K562 (cell line): ENCODE results near the gene ALOX12. TPM values are rescaled to one million over a fixed set of nuclear protein-coding genes. Genes with fewer than 3 reads are reported as not detected.

Experiments
- ATAC-seq: fragments of 200-7000 bp; cut with Tn5 transposase; 3 replicates; pipeline ENCODE4 v1.9.1; 2020; ENCODE audit warnings: moderate library complexity
- BruUV-seq: library from RNA; stranded (reverse); fragments of 400-500 nt; replicated peaks from 2 replicates; lab custom pipeline; 2021; lab: Mats Ljungman, UMichigan
- CTCF ChIA-PET: fragments of 300-600 bp; formaldehyde crosslinking; extraction: SDS; loops from one replicate; lab custom pipeline; 2021; ENCODE audit warnings: low intra/inter-chr PET ratio; lab: Yijun Ruan, JAX
- POLR2A ChIA-PET: fragments of 300-600, 350-650 bp; sonication (Branson Sonifier 250); formaldehyde crosslinking; extraction: SDS; loops from one replicate; lab custom pipeline; 2021; ENCODE audit warnings: antibody characterized with exemption, inconsistent platforms; lab: Yijun Ruan, JAX
- DNase-seq, 4 experiments: peaks; one replicate each; pipeline versions ENCODE4 v3.0.0 to v3.0.0-alpha.2; 2011 to 2018; ENCODE audit warnings: low spot score in 3 of 4, mixed read lengths in 3 of 4; ENCODE audit errors: extremely low read depth in 1 of 4
- FAIRE-seq: peaks from 2 replicates; lab custom pipeline; 2011; peaks lifted over from hg19 to GRCh38; lab: Jason Lieb, UNC
- H2AFZ ChIP-seq: 2 replicates; pipeline ENCODE4 v1.6.0; 2011; ENCODE audit warnings: low read depth, low read length, control low read depth, inconsistent platforms
- H3K27ac ChIP-seq: fragments of 200-600 bp; 3 replicates; pipeline ENCODE4 v1.8.0; 2011; ENCODE audit warnings: low read depth, mild to moderate bottlenecking, control low read depth, inconsistent platforms, low read length, moderate library complexity, mixed read lengths; ENCODE audit errors: extremely low read depth
- H3K27me3 ChIP-seq, 2 experiments: fragments of 300-600 bp in 1 of 2; 2 replicates in 1 of 2; 3 replicates in 1 of 2; pipeline versions ENCODE4 v1.6.0 to v1.8.0; 2011; ENCODE audit warnings: inconsistent platforms in 2 of 2, low read length in 2 of 2, mild to moderate bottlenecking in 1 of 2, mixed read lengths in 1 of 2, moderate library complexity in 1 of 2; ENCODE audit not compliant: control insufficient read depth in 2 of 2, insufficient read depth in 2 of 2
- H3K36me3 ChIP-seq: fragments of 300-600 bp; 3 replicates; pipeline ENCODE4 v1.8.0; 2011; ENCODE audit warnings: mild to moderate bottlenecking, low read length, inconsistent platforms; ENCODE audit not compliant: control insufficient read depth, insufficient read depth
- H3K4me1 ChIP-seq, 2 experiments: fragments of 200-600 bp in 1 of 2; replicated peaks in 1 of 2; 2 replicates in 1 of 2; 3 replicates in 1 of 2; pipeline versions ENCODE4 v1.5.1 to v1.8.0; 2011; ENCODE audit warnings: inconsistent platforms in 2 of 2, low read length in 2 of 2, mild to moderate bottlenecking in 1 of 2, mixed read lengths in 1 of 2, moderate library complexity in 1 of 2; ENCODE audit not compliant: control insufficient read depth in 2 of 2, insufficient read depth in 2 of 2
- H3K4me2 ChIP-seq: 2 replicates; pipeline ENCODE4 v1.6.1; 2011; ENCODE audit warnings: low read length, control low read depth, inconsistent platforms, mixed read lengths; ENCODE audit not compliant: insufficient read depth
- H3K4me3 ChIP-seq: fragments of 200-600 bp; sonication (generic), shearing (Covaris generic); 2 replicates; pipeline ENCODE4 v1.5.1; 2016; ENCODE audit warnings: control low read depth, inconsistent platforms
- H3K79me2 ChIP-seq: fragments of 200-600 bp; 3 replicates; pipeline ENCODE4 v1.8.0; 2011; ENCODE audit warnings: low read length, inconsistent platforms; ENCODE audit not compliant: control insufficient read depth, insufficient read depth
- H3K9ac ChIP-seq, 2 experiments: 2 replicates each; pipeline versions ENCODE4 v1.6.0 to v1.6.1; 2011; ENCODE audit warnings: low read depth in 2 of 2, low read length in 2 of 2, control low read depth in 1 of 2, inconsistent platforms in 1 of 2, mild to moderate bottlenecking in 1 of 2, mixed read lengths in 1 of 2; ENCODE audit not compliant: insufficient read depth in 1 of 2
- H3K9me1 ChIP-seq: one replicate; pipeline ENCODE4 v1.6.0; 2011; ENCODE audit warnings: inconsistent platforms, mild to moderate bottlenecking, low read length, moderate library complexity; ENCODE audit not compliant: control insufficient read depth, insufficient read depth
- H3K9me3 ChIP-seq: replicated peaks from 2 replicates; pipeline ENCODE4 v1.5.1; 2011; ENCODE audit warnings: low read depth, low read length, inconsistent platforms; ENCODE audit not compliant: control insufficient read depth, insufficient read depth
- H4K20me1 ChIP-seq: replicated peaks from 2 replicates; pipeline ENCODE4 v1.6.1; 2011; ENCODE audit warnings: low read length, inconsistent platforms, mixed read lengths; ENCODE audit not compliant: control insufficient read depth, insufficient read depth
- ELF1 ChIP-seq: fragments of 200-800 bp; sonication (Bioruptor generic); IDR thresholded peaks from 2 replicates; pipeline ENCODE4 v1.6.1; 2016; ENCODE audit warnings: missing genetic modification characterization, missing compliant biosample characterization
- KDM4B ChIP-seq, 2 experiments: fragments of 450-650 bp in 1 of 2; sonication (generic) in 1 of 2; IDR thresholded peaks; 2 replicates each; pipeline ENCODE4 v1.6.1; 2016 to 2017; ENCODE audit warnings: borderline replicate concordance in 2 of 2, antibody characterized with exemption in 1 of 2, low read depth in 1 of 2, mild to moderate bottlenecking in 1 of 2
- POLR2G ChIP-seq: fragments of 200-400 bp; formaldehyde crosslinking; IDR thresholded peaks from 2 replicates; pipeline ENCODE4 v1.6.1; 2017; ENCODE audit warnings: low read depth, mild to moderate bottlenecking, antibody characterized with exemption, low read length, moderate library complexity
- ZNF124 ChIP-seq: sonication (generic); formaldehyde crosslinking; IDR thresholded peaks from 2 replicates; pipeline ENCODE4 v1.8.1; 2022; ENCODE audit warnings: missing genetic modification reagents
- WGBS: fragments of 100-300 bp; shearing (Covaris generic); methylation state at CpG from one replicate; pipeline ENCODE4 v1.1.6; 2016; ENCODE audit warnings: low coverage, mixed read lengths; ENCODE audit not compliant: insufficient coverage; ENCODE audit errors: missing lambda C conversion rate; 5-methylcytosine and 5-hydroxymethylcytosine counted together
- in situ Hi-C: fragments of 300-500 bp; cut with MboI; formaldehyde crosslinking; loops from 4 replicates; pipeline ENCODE4 v1.15.0; 2018; ENCODE audit warnings: inconsistent platforms, mixed read lengths
- intact Hi-C: fragments of 100-400 bp; cut with micrococcal nuclease; formaldehyde crosslinking; loops from 2 replicates; pipeline ENCODE4 v1.14.2; 2022
- polyA plus RNA-seq, 8 experiments: library from polyadenylated mRNA; depleted of rRNA in 4 of 8; stranded (reverse) in 5 of 8; unstranded in 3 of 8; fragments of >200 nt; fragmentation: Nextera tagmentation in 2 of 8; fragmentation: Illumina TruSeq in 1 of 8; extraction: Ambion mirVana in 2 of 8; extraction: Trizol in 1 of 8; gene quantifications; 2 replicates each; pipeline versions ENCODE4 v1.2.1 to v1.2.3, GENCODE V29; 2011 to 2014; ENCODE audit warnings: inconsistent platforms in 1 of 8, missing spikeins in 1 of 8
- total RNA-seq, 7 experiments: library from RNA; depleted of rRNA in 6 of 7; stranded (reverse); fragments of >200 nt in 6 of 7; fragmentation: Illumina TruSeq in 2 of 7; extraction: Trizol in 2 of 7; gene quantifications; 2 replicates each; pipeline versions ENCODE4 v1.2.1 to v1.2.3, GENCODE V29; 2011 to 2021; ENCODE audit warnings: low replicate concordance in 1 of 7
- TF ChIP-seq, protein P1 (sequence below): sonication (generic); formaldehyde crosslinking; IDR thresholded peaks from 2 replicates; pipeline ENCODE4 v1.8.1; 2023; ENCODE audit warnings: mild to moderate bottlenecking, missing genetic modification reagents, moderate library complexity
- TF ChIP-seq, protein P2 (sequence below): sonication (generic); formaldehyde crosslinking; IDR thresholded peaks from 2 replicates; pipeline ENCODE4 v1.8.0; 2022; ENCODE audit warnings: mild to moderate bottlenecking, missing genetic modification reagents
- TF ChIP-seq, protein P3 (sequence below): fragments of 250-450 bp; sonication (Bioruptor Pico); IDR thresholded peaks from 2 replicates; pipeline ENCODE4 v1.4.0; 2020

Gene ALOX12
- total and polyA plus RNA-seq, 9 of the 15 experiments (the other 6 are each of a cell fraction or from before 2014, with no cell fraction given): 0.09 to 1.1 (median 0.47) TPM; not detected in 1

DNA sequence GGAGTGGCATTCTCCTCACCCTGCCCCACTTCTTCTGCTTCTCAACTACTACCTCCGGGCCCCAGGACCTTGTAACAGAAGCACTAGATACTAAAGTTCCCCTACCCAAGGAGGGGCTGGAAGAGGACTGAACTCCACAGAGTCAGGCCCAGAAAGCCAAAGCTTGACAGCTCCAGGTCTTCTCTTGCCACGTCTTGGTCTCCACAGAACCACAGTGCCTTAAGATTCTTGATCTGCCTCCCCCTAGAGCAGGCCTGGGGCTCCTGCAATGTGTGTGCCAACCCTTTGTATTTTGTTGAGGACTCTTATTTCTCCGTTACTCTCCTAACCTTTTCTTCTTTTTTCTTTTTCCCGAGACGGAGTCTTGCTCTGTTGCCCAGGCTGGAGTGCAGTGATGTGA, 44.0 kb downstream of the ALOX12 start:
- H3K27me3 ChIP-seq: no peaks in the 10 kb centered on the region
- no peak overlapping the region for H3K27ac ChIP-seq
- no peaks in the 10 kb centered on the region for H3K9me1 ChIP-seq
- no peak overlapping the region for H3K4me2 ChIP-seq
- no peak for TF ChIP-seq ZNF124 (CRISPR knock-in tag)
- TF ChIP-seq, protein P1, sequence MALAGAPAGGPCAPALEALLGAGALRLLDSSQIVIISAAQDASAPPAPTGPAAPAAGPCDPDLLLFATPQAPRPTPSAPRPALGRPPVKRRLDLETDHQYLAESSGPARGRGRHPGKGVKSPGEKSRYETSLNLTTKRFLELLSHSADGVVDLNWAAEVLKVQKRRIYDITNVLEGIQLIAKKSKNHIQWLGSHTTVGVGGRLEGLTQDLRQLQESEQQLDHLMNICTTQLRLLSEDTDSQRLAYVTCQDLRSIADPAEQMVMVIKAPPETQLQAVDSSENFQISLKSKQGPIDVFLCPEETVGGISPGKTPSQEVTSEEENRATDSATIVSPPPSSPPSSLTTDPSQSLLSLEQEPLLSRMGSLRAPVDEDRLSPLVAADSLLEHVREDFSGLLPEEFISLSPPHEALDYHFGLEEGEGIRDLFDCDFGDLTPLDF (CRISPR knock-in tag): no peak
- no peak for TF ChIP-seq KDM4B (IDR thresholded peaks at IDR 0.05; ENCODE audit: borderline replicate concordance in 2 of 2, low read depth in 1 of 2)
- TF ChIP-seq ELF1 (tag): no peak
- no peak for TF ChIP-seq POLR2G
- TF ChIP-seq, protein P2, sequence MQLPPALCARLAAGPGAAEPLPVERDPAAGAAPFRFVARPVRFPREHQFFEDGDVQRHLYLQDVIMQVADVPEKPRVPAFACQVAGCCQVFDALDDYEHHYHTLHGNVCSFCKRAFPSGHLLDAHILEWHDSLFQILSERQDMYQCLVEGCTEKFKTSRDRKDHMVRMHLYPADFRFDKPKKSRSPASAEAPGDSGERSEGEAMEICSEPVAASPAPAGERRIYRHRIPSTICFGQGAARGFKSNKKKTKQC: no peak
- TF ChIP-seq, protein P3, sequence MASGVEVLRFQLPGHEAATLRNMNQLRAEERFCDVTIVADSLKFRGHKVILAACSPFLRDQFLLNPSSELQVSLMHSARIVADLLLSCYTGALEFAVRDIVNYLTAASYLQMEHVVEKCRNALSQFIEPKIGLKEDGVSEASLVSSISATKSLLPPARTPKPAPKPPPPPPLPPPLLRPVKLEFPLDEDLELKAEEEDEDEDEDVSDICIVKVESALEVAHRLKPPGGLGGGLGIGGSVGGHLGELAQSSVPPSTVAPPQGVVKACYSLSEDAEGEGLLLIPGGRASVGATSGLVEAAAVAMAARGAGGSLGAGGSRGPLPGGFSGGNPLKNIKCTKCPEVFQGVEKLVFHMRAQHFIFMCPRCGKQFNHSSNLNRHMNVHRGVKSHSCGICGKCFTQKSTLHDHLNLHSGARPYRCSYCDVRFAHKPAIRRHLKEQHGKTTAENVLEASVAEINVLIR (CRISPR knock-in tag): no peak
- no peaks in the 10 kb centered on the region for H3K36me3 ChIP-seq
- intact Hi-C loops (no loop called here), in situ Hi-C loops (loop anchor here (10.0 to 25.0 kb wide), 2 partner anchors 295 to 522 kb away; partner anchors contain the start of genes ACAP1, SENP3 and TNFSF13)
- H4K20me1 ChIP-seq: no peaks in the 10 kb centered on the region
- DNase-seq (no peak), FAIRE-seq (no peak), ATAC-seq (no peak)
- CTCF ChIA-PET: no interaction called here
- BruUV-seq: no TSS peak
- H3K4me3 ChIP-seq: no peak overlapping the region
- POLR2A ChIA-PET: no interaction called here
- no peak overlapping the region for H2AFZ ChIP-seq
- peaks cover 19% of the 10 kb centered on the region for H3K79me2 ChIP-seq
- WGBS: 80% methylated on average over 3 of the region's 5 CpGs
- peaks cover 9 to 43% of the 10 kb centered on the region in 2 experiments; a peak in 4 of 5 replicates for H3K4me1 ChIP-seq
- H3K9me3 ChIP-seq: no peaks in the 10 kb centered on the region
- H3K9ac ChIP-seq: no peak overlapping the region
